ENCODE results near the gene PSIP1.

The PSIP1 gene

DNA sequence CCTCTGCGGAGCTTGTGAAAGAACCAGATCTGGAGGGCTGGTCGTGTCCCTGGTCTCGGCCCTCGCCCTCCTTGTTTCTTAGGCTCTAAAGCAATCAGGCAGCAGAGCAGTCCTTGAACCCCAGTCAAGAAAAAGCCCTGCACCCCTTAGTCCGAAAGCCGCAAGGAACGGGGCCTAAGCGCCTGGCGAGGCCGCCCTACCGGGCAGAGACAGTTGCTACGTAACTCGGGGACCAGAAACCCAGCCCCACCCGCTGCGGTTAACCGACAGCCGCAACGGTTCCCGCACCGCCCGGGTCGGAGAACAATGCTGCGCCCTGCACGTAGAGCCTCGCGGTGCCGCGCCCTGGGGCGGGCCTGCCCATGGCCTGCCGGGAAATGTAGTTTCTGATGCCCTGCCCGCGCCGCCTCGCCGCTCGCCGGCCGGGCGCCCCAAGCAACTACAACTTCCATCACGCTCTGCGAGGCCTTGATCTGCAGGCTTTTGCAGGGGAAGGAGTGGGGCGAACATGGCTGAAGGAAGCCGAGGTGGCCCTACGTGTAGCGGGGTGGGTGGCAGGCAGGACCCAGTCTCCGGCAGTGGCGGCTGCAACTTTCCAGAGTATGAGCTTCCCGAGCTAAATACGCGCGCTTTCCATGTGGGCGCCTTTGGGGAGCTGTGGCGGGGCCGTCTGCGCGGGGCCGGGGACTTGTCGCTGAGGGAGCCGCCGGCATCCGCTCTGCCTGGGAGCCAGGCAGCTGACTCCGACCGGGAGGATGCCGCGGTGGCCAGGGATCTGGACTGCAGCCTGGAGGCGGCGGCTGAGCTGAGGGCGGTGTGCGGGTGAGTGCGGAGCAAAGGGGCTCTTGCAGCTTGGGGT, 88.2 kb downstream of the PSIP1 start, which contains the start of gene SNAPC3 (continued):
- TF ChIP-seq ZNF16 (tag by site-specific recombination; IDR thresholded peaks at IDR 0.05; ENCODE audit: low read depth) (no peak), ZNF670 (tag by site-specific recombination; IDR thresholded peaks at IDR 0.05; ENCODE audit: low read depth) (no peak), ZNF623 (tag by site-specific recombination; IDR thresholded peaks at IDR 0.05) (no peak), ZNF354C (tag by site-specific recombination; IDR thresholded peaks at IDR 0.05; ENCODE audit: borderline replicate concordance, low read depth) (no peak), ZNF169 (tag by site-specific recombination; IDR thresholded peaks at IDR 0.05) (no peak), ZNF121 (tag by site-specific recombination; IDR thresholded peaks at IDR 0.05) (no peak), ZNF529 (tag by site-specific recombination; IDR thresholded peaks at IDR 0.05; ENCODE audit: insufficient replicate concordance) (no peak), ZNF555 (tag by site-specific recombination; conservative IDR thresholded peaks at IDR 0.05) (no peak), ZNF629 (tag by site-specific recombination; IDR thresholded peaks at IDR 0.05) (peak; percentile 42; the same call in 1 of the 2 replicates), ZXDB (tag by site-specific recombination; IDR thresholded peaks at IDR 0.05) (peak; percentile 98), ZBTB1 (tag by site-specific recombination; IDR thresholded peaks at IDR 0.05) (peak; percentile 93; the same call in 1 of the 2 replicates), ZNF701 (tag by site-specific recombination; IDR thresholded peaks at IDR 0.05) (no peak), ZNF626 (tag by site-specific recombination; IDR thresholded peaks at IDR 0.05) (no peak), ZNF324 (tag by site-specific recombination; IDR thresholded peaks at IDR 0.05) (no peak), ZNF48 (tag by site-specific recombination; IDR thresholded peaks at IDR 0.05) (no peak), ZBTB17 (tag by site-specific recombination; IDR thresholded peaks at IDR 0.05) (peak; percentile 98), SCRT2 (tag by site-specific recombination; IDR thresholded peaks at IDR 0.05) (no peak), ZNF654 (tag by site-specific recombination; IDR thresholded peaks at IDR 0.05; ENCODE audit: low read depth) (no peak), ZNF837 (tag by site-specific recombination; IDR thresholded peaks at IDR 0.05) (no peak), ZNF184 (tag by site-specific recombination; IDR thresholded peaks at IDR 0.05) (no peak), ZNF133 (tag by site-specific recombination; IDR thresholded peaks at IDR 0.05) (no peak), ZFP69B (tag by site-specific recombination; IDR thresholded peaks at IDR 0.05) (no peak), ZSCAN16 (tag by site-specific recombination; IDR thresholded peaks at IDR 0.05) (peak; percentile 29; the same call in 1 of the 2 replicates), ZNF366 (tag by site-specific recombination; conservative IDR thresholded peaks at IDR 0.05) (no peak), KLF7 (tag by site-specific recombination; IDR thresholded peaks at IDR 0.05; ENCODE audit: borderline replicate concordance) (peak; percentile 97; the same call in 1 of the 2 replicates), ZNF335 (tag by site-specific recombination; conservative IDR thresholded peaks at IDR 0.05) (peak; percentile 85), MYNN (tag by site-specific recombination; IDR thresholded peaks at IDR 0.05; ENCODE audit: borderline replicate concordance) (no peak)
- TF ChIP-seq, protein P1, sequence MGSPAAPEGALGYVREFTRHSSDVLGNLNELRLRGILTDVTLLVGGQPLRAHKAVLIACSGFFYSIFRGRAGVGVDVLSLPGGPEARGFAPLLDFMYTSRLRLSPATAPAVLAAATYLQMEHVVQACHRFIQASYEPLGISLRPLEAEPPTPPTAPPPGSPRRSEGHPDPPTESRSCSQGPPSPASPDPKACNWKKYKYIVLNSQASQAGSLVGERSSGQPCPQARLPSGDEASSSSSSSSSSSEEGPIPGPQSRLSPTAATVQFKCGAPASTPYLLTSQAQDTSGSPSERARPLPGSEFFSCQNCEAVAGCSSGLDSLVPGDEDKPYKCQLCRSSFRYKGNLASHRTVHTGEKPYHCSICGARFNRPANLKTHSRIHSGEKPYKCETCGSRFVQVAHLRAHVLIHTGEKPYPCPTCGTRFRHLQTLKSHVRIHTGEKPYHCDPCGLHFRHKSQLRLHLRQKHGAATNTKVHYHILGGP (tag by site-specific recombination; IDR thresholded peaks at IDR 0.05), result no peak
- TF ChIP-seq, protein P2, sequence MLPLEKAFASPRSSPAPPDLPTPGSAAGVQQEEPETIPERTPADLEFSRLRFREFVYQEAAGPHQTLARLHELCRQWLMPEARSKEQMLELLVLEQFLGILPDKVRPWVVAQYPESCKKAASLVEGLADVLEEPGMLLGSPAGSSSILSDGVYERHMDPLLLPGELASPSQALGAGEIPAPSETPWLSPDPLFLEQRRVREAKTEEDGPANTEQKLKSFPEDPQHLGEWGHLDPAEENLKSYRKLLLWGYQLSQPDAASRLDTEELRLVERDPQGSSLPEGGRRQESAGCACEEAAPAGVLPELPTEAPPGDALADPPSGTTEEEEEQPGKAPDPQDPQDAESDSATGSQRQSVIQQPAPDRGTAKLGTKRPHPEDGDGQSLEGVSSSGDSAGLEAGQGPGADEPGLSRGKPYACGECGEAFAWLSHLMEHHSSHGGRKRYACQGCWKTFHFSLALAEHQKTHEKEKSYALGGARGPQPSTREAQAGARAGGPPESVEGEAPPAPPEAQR (tag by site-specific recombination; IDR thresholded peaks at IDR 0.05), result no peak
- TF ChIP-seq, protein P3, sequence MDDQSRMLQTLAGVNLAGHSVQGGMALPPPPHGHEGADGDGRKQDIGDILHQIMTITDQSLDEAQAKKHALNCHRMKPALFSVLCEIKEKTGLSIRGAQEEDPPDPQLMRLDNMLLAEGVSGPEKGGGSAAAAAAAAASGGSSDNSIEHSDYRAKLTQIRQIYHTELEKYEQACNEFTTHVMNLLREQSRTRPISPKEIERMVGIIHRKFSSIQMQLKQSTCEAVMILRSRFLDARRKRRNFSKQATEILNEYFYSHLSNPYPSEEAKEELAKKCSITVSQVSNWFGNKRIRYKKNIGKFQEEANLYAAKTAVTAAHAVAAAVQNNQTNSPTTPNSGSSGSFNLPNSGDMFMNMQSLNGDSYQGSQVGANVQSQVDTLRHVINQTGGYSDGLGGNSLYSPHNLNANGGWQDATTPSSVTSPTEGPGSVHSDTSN (CRISPR knock-in tag; IDR thresholded peaks at IDR 0.05), result no peak
- TF ChIP-seq, protein P4, sequence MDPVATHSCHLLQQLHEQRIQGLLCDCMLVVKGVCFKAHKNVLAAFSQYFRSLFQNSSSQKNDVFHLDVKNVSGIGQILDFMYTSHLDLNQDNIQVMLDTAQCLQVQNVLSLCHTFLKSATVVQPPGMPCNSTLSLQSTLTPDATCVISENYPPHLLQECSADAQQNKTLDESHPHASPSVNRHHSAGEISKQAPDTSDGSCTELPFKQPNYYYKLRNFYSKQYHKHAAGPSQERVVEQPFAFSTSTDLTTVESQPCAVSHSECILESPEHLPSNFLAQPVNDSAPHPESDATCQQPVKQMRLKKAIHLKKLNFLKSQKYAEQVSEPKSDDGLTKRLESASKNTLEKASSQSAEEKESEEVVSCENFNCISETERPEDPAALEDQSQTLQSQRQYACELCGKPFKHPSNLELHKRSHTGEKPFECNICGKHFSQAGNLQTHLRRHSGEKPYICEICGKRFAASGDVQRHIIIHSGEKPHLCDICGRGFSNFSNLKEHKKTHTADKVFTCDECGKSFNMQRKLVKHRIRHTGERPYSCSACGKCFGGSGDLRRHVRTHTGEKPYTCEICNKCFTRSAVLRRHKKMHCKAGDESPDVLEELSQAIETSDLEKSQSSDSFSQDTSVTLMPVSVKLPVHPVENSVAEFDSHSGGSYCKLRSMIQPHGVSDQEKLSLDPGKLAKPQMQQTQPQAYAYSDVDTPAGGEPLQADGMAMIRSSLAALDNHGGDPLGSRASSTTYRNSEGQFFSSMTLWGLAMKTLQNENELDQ (tag by site-specific recombination; IDR thresholded peaks at IDR 0.05; ENCODE audit: low read depth), result no peak
- TF ChIP-seq, protein P5, sequence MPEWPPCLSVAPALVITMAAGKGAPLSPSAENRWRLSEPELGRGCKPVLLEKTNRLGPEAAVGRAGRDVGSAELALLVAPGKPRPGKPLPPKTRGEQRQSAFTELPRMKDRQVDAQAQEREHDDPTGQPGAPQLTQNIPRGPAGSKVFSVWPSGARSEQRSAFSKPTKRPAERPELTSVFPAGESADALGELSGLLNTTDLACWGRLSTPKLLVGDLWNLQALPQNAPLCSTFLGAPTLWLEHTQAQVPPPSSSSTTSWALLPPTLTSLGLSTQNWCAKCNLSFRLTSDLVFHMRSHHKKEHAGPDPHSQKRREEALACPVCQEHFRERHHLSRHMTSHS (tag by site-specific recombination; IDR thresholded peaks at IDR 0.05), result no peak
- TF ChIP-seq, protein P6, sequence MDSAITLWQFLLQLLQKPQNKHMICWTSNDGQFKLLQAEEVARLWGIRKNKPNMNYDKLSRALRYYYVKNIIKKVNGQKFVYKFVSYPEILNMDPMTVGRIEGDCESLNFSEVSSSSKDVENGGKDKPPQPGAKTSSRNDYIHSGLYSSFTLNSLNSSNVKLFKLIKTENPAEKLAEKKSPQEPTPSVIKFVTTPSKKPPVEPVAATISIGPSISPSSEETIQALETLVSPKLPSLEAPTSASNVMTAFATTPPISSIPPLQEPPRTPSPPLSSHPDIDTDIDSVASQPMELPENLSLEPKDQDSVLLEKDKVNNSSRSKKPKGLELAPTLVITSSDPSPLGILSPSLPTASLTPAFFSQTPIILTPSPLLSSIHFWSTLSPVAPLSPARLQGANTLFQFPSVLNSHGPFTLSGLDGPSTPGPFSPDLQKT (IDR thresholded peaks at IDR 0.05; ENCODE audit: borderline replicate concordance, low read depth, low read length), result no peak
